Activated CD4-positive, alpha-beta memory T cell treated with anti-CD3 and anti-CD28 coated beads for 36 hours (primary cell): Measurements from ENCODE around the gene MICALL2. TPM values are rescaled to one million over a fixed set of nuclear protein-coding genes. Genes with fewer than 3 reads are reported as not detected.
A peak's percentile ranks its signal among the peaks of the same experiment; 100 is the strongest.

ENCODE experiments used
- CTCF ChIA-PET: fragments of 350-600 bp; sonication (Branson Sonifier 250); formaldehyde crosslinking; loops from one replicate; lab custom pipeline; 2021; ENCODE audit warnings: antibody characterized with exemption, inconsistent platforms; lab: Charles Lee
- POLR2A ChIA-PET: fragments of 350-600 bp; sonication (Branson Sonifier 250); formaldehyde crosslinking; loops from one replicate; lab custom pipeline; 2021; ENCODE audit warnings: antibody characterized with exemption; lab: Charles Lee
- DNase-seq: peaks from one replicate; pipeline ENCODE4 v3.0.0-alpha.2; 2020
- H3K27ac Mint-ChIP-seq: one replicate; pipeline ENCODE4 v1.8.0; 2021; ENCODE audit warnings: mixed read lengths
- H3K27me3 Mint-ChIP-seq: one replicate; pipeline ENCODE4 v1.8.0; 2021; ENCODE audit warnings: mixed read lengths
- H3K36me3 Mint-ChIP-seq: one replicate; pipeline ENCODE4 v1.8.0; 2021; ENCODE audit warnings: mixed read lengths
- H3K4me1 Mint-ChIP-seq: one replicate; pipeline ENCODE4 v1.8.0; 2021; ENCODE audit warnings: low read depth, mixed read lengths
- H3K4me3 Mint-ChIP-seq: one replicate; pipeline ENCODE4 v1.8.0; 2021; ENCODE audit warnings: mild to moderate bottlenecking, mixed read lengths
- H3K9me3 Mint-ChIP-seq: one replicate; pipeline ENCODE4 v1.8.0; 2021; ENCODE audit warnings: mixed read lengths
- intact Hi-C: fragments of 100-400 bp; cut with micrococcal nuclease; formaldehyde crosslinking; loops from one replicate; pipeline ENCODE4 v1.15.1; 2023
- total RNA-seq, 2 experiments: library from RNA; stranded (reverse); gene quantifications; one replicate each; pipeline ENCODE4 v1.2.3, GENCODE V29; 2021

Gene MICALL2
- total RNA-seq, 2 experiments from 2014 or later: 4.3 to 6.0 TPM

GRCh38 chr7:1461646-1462375 is 2.5 kb upstream of the MICALL2 start:
- no peak overlapping the region for H3K4me3 Mint-ChIP-seq
- H3K4me1 Mint-ChIP-seq: peaks cover 9% of the 10 kb centered on the region
- CTCF ChIA-PET: interaction anchor here (1.9 to 2.3 kb wide), 2 partner anchors 12 kb away, joined by 9 to 12 read pairs; no protein-coding TSS in a partner anchor
- no peak overlapping the region for H3K27ac Mint-ChIP-seq
- POLR2A ChIA-PET: no interaction called here
- no peak for DNase-seq
- no peaks in the 10 kb centered on the region for H3K36me3 Mint-ChIP-seq
- intact Hi-C loops: loop anchor here (5.0 kb wide), 1 partner anchor 40 kb away; the partner anchor contains the start of gene INTS1
- no peaks in the 10 kb centered on the region for H3K9me3 Mint-ChIP-seq
- H3K27me3 Mint-ChIP-seq: no peaks in the 10 kb centered on the region

GRCh38 chr7:1460821-1461645 is 1.8 kb upstream of the MICALL2 start:
- POLR2A ChIA-PET: no interaction called here
- no peaks in the 10 kb centered on the region for H3K27me3 Mint-ChIP-seq
- intact Hi-C loops: loop anchor here (5.0 kb wide), 1 partner anchor 41 kb away; the partner anchor contains the start of gene INTS1
- H3K9me3 Mint-ChIP-seq: no peaks in the 10 kb centered on the region
- no peaks in the 10 kb centered on the region for H3K36me3 Mint-ChIP-seq
- H3K4me1 Mint-ChIP-seq: peaks cover 9% of the 10 kb centered on the region
- H3K4me3 Mint-ChIP-seq: no peak overlapping the region
- no peak for DNase-seq
- CTCF ChIA-PET: interaction anchor here (1.1 to 2.3 kb wide), 3 partner anchors 13 to 278 kb away, joined by 3 to 9 read pairs (median 3); no protein-coding TSS in a partner anchor
- no peak overlapping the region for H3K27ac Mint-ChIP-seq

GRCh38 chr7:1459920-1460820 is 900 bp upstream of the MICALL2 start:
- Mint-ChIP-seq H3K4me3 (peak overlapping the region; percentile 57), H3K27ac (no peak overlapping the region), H3K27me3 (no peaks in the 10 kb centered on the region), H3K9me3 (no peaks in the 10 kb centered on the region), H3K4me1 (peaks cover 9% of the 10 kb centered on the region), H3K36me3 (no peaks in the 10 kb centered on the region)
- peak; percentile 22 for DNase-seq
- ChIA-PET POLR2A (no interaction called here), CTCF (interaction anchor here (1.1 to 2.3 kb wide), 3 partner anchors 14 to 277 kb away, joined by 3 to 9 read pairs (median 3); no protein-coding TSS in a partner anchor)
- intact Hi-C loops: loop anchor here (1.0 to 5.0 kb wide), 4 partner anchors 42 to 72 kb away; partner anchors contain the start of genes INTS1 and MAFK

- H3K4me3 Mint-ChIP-seq: peak overlapping the region; percentile 72
- H3K27me3 Mint-ChIP-seq: no peaks in the 10 kb centered on the region
- H3K27ac Mint-ChIP-seq: no peak overlapping the region
- CTCF ChIA-PET: no interaction called here
- H3K9me3 Mint-ChIP-seq: no peaks in the 10 kb centered on the region
- peaks cover 9% of the 10 kb centered on the region for H3K4me1 Mint-ChIP-seq
- POLR2A ChIA-PET: no interaction called here
- peak; percentile 99 for DNase-seq
- intact Hi-C loops: loop anchor here (1.0 to 5.0 kb wide), 3 partner anchors 42 to 73 kb away; partner anchors contain the start of gene MAFK
- no peaks in the 10 kb centered on the region for H3K36me3 Mint-ChIP-seq
These were observed 232 bp upstream of the MICALL2 start for GRCh38 chr7:1459512-1459892.

- intact Hi-C loops: loop anchor here (5.0 kb wide), 1 partner anchor 74 kb away; the partner anchor contains the start of gene MAFK
- Mint-ChIP-seq H3K9me3 (no peaks in the 10 kb centered on the region), H3K36me3 (no peaks in the 10 kb centered on the region), H3K27ac (no peak overlapping the region), H3K4me1 (peaks cover 9% of the 10 kb centered on the region), H3K27me3 (no peaks in the 10 kb centered on the region), H3K4me3 (peak overlapping the region; percentile 43)
- POLR2A ChIA-PET: no interaction called here
- DNase-seq: no peak
- CTCF ChIA-PET: interaction anchor here (1.0 kb wide), 1 partner anchor 26 kb away, joined by 3 read pairs; no protein-coding TSS in a partner anchor
These were observed 1.2 kb downstream of the MICALL2 start for GRCh38 chr7:1457949-1458682.

GRCh38 chr7:1457059-1457948 is 2.0 kb downstream of the MICALL2 start:
- H3K27me3 Mint-ChIP-seq: no peaks in the 10 kb centered on the region
- no peak overlapping the region for H3K4me3 Mint-ChIP-seq
- ChIA-PET POLR2A (no interaction called here), CTCF (interaction anchor here (1.3 kb wide), 1 partner anchor 17 kb away, joined by 4 read pairs; no protein-coding TSS in a partner anchor)
- no peak for DNase-seq
- intact Hi-C loops: loop anchor here (5.0 kb wide), 1 partner anchor 75 kb away; the partner anchor contains the start of gene MAFK
- H3K9me3 Mint-ChIP-seq: no peaks in the 10 kb centered on the region
- peaks cover 9% of the 10 kb centered on the region for H3K4me1 Mint-ChIP-seq
- H3K36me3 Mint-ChIP-seq: no peaks in the 10 kb centered on the region
- H3K27ac Mint-ChIP-seq: no peak overlapping the region

GRCh38 chr7:1455955-1456354 is 3.3 kb downstream of the MICALL2 start:
- no peak for DNase-seq
- POLR2A ChIA-PET: no interaction called here
- Mint-ChIP-seq H3K27me3 (no peaks in the 10 kb centered on the region), H3K27ac (no peak overlapping the region), H3K4me1 (peaks cover 7% of the 10 kb centered on the region), H3K36me3 (no peaks in the 10 kb centered on the region), H3K9me3 (no peaks in the 10 kb centered on the region), H3K4me3 (no peak overlapping the region)
- CTCF ChIA-PET: interaction anchor here (1.3 kb wide), 1 partner anchor 18 kb away, joined by 4 read pairs; no protein-coding TSS in a partner anchor
- intact Hi-C loops: loop anchor here (5.0 kb wide), 1 partner anchor 76 kb away; the partner anchor contains the start of gene MAFK

GRCh38 chr7:1455241-1455939 is 3.9 kb downstream of the MICALL2 start:
- H3K4me3 Mint-ChIP-seq: no peak overlapping the region

GRCh38 chr7:1454542-1454941 is 4.7 kb downstream of the MICALL2 start:
- intact Hi-C loops: no loop called here
- no peaks in the 10 kb centered on the region for H3K36me3 Mint-ChIP-seq
- no peaks in the 10 kb centered on the region for H3K9me3 Mint-ChIP-seq
- no peak overlapping the region for H3K4me3 Mint-ChIP-seq
- POLR2A ChIA-PET: no interaction called here
- no peak overlapping the region for H3K27ac Mint-ChIP-seq
- H3K27me3 Mint-ChIP-seq: no peaks in the 10 kb centered on the region
- CTCF ChIA-PET: interaction anchor here (1.6 kb wide), 1 partner anchor 20 kb away, joined by 7 read pairs; no protein-coding TSS in a partner anchor
- peaks cover 4% of the 10 kb centered on the region for H3K4me1 Mint-ChIP-seq
- DNase-seq: no peak

More at GRCh38 chr7:1455241-1455939, 3.9 kb downstream of the MICALL2 start:
- no peak for DNase-seq
- H3K9me3 Mint-ChIP-seq: no peaks in the 10 kb centered on the region
- H3K27me3 Mint-ChIP-seq: no peaks in the 10 kb centered on the region
- no peak overlapping the region for H3K27ac Mint-ChIP-seq
- peaks cover 4% of the 10 kb centered on the region for H3K4me1 Mint-ChIP-seq
- POLR2A ChIA-PET: no interaction called here
- H3K36me3 Mint-ChIP-seq: no peaks in the 10 kb centered on the region
- CTCF ChIA-PET: interaction anchor here (1.6 kb wide), 1 partner anchor 19 kb away, joined by 7 read pairs; no protein-coding TSS in a partner anchor
- intact Hi-C loops: loop anchor here (5.0 kb wide), 1 partner anchor 77 kb away; the partner anchor contains the start of gene MAFK
